C4-2B (cell line): ENCODE results near the gene ALG11.

Experiments used
- ZFX ChIP-seq: fragments of 450-650 bp; IDR thresholded peaks from 2 replicates; pipeline ENCODE4 v1.6.1; 2017
- TF ChIP-seq, protein P1 (sequence below): fragments of 450-650 bp; conservative IDR thresholded peaks from 2 replicates; pipeline ENCODE4 v1.5.1; 2017; ENCODE audit warnings: mild to moderate bottlenecking

DNA sequence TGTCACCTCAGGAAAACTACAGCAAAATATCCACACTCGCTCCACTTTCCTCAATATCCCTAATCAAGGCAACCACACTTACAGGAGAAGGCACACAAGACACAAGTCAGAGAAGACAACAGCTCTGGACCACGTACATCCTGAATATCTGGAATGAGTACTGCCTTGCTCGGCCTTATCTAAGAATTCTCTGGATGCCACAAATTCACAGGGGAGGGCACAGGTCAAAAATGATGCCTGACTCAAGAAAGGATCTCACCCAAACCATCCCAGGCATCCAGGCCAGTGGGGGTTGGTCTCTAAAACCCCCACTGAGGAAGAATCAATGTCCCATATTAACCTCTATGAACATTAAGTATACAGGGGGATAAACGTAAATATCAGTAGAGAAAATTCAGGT, 30.8 kb upstream of the ALG11 start:
- TF ChIP-seq, protein P1, sequence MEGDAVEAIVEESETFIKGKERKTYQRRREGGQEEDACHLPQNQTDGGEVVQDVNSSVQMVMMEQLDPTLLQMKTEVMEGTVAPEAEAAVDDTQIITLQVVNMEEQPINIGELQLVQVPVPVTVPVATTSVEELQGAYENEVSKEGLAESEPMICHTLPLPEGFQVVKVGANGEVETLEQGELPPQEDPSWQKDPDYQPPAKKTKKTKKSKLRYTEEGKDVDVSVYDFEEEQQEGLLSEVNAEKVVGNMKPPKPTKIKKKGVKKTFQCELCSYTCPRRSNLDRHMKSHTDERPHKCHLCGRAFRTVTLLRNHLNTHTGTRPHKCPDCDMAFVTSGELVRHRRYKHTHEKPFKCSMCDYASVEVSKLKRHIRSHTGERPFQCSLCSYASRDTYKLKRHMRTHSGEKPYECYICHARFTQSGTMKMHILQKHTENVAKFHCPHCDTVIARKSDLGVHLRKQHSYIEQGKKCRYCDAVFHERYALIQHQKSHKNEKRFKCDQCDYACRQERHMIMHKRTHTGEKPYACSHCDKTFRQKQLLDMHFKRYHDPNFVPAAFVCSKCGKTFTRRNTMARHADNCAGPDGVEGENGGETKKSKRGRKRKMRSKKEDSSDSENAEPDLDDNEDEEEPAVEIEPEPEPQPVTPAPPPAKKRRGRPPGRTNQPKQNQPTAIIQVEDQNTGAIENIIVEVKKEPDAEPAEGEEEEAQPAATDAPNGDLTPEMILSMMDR = no peak
- no peak for TF ChIP-seq ZFX
